Heart right ventricle (tissue), 16 donors: Measurements from ENCODE around the gene COG6. TPM values are rescaled to one million over a fixed set of nuclear protein-coding genes. Genes with fewer than 3 reads are reported as not detected.

Experiments
- ATAC-seq, 8 donors: fragments of 200-7000 bp; cut with Tn5 transposase; one replicate each; pipeline ENCODE4 v1.9.1; 2020; ENCODE audit warnings: mild to moderate bottlenecking in 8 of 8, moderate library complexity in 8 of 8, moderate number of reproducible peaks in 1 of 8
- DNase-seq, 2 donors: peaks; one replicate each; pipeline ENCODE4 v3.0.0-alpha.2; 2020
- H3K27ac ChIP-seq, 10 donors: fragments of 200-600 bp; sonication (generic) in 2 of 10; one replicate each; pipeline versions ENCODE4 v1.5.0 to v1.8.0; 2020 to 2022; ENCODE audit warnings: mild to moderate bottlenecking in 3 of 10
- H3K27me3 ChIP-seq, 7 donors: fragments of 200-600 bp; one replicate each; pipeline ENCODE4 v1.8.0; 2021 to 2022; ENCODE audit warnings: mild to moderate bottlenecking in 2 of 7
- H3K36me3 ChIP-seq, 9 donors: fragments of 200-600 bp; sonication (generic) in 1 of 9; one replicate each; pipeline versions ENCODE4 v1.5.0 to v1.8.0; 2020 to 2022; ENCODE audit warnings: mild to moderate bottlenecking in 2 of 9
- H3K4me1 ChIP-seq, 9 donors: fragments of 200-600 bp; sonication (generic) in 1 of 9; one replicate each; pipeline versions ENCODE4 v1.5.0 to v1.8.0; 2020 to 2022; ENCODE audit warnings: mild to moderate bottlenecking in 4 of 9
- H3K4me3 ChIP-seq, 10 donors: fragments of 200-600 bp; sonication (generic) in 2 of 10; one replicate each; pipeline versions ENCODE4 v1.5.0 to v1.8.0; 2020 to 2022; ENCODE audit warnings: mild to moderate bottlenecking in 7 of 10, moderate library complexity in 2 of 10
- H3K9me3 ChIP-seq, 11 donors: fragments of 200-600 bp in 10 of 11; sonication (generic) in 2 of 11; one replicate each; pipeline versions ENCODE4 v1.5.0 to v1.8.0; 2013 to 2022; ENCODE audit warnings: mild to moderate bottlenecking in 2 of 11, control low read depth in 1 of 11, moderate library complexity in 1 of 11
- CTCF ChIP-seq, 9 donors: fragments of 200-600 bp; sonication (generic) in 2 of 9; IDR thresholded peaks; one replicate each; pipeline versions ENCODE4 v1.5.0 to v1.8.0; 2021 to 2022; ENCODE audit warnings: antibody characterized with exemption in 9 of 9, mild to moderate bottlenecking in 5 of 9, moderate library complexity in 1 of 9
- WGBS, 2 donors: extraction: QIAGEN DNeasy Blood & Tissue Kit; methylation state at CpG; one replicate each; pipeline ENCODE4 v1.1.7; 2013; ENCODE audit warnings: inconsistent platforms in 1 of 2; 5-methylcytosine and 5-hydroxymethylcytosine counted together
- intact Hi-C, 10 donors: fragments of 100-400 bp; cut with DNase I; formaldehyde crosslinking; loops; one replicate each; pipeline versions ENCODE4 v1.11.1 to v1.14.2; 2022
- long read RNA-seq, 3 donors: library from polyadenylated mRNA; unstranded; transcript quantifications; one replicate each; pipeline ENCODE4 v2.0.0, GENCODE V29; 2020 to 2021
- polyA plus RNA-seq, 2 donors: library from polyadenylated mRNA; stranded (reverse); fragments of 200-250 nt; gene quantifications; one replicate each; pipeline ENCODE4 v1.2.3, GENCODE V29; 2013
- total RNA-seq, 10 donors: library from RNA; stranded (reverse); fragmentation: NEBNext Ultra II Directional in 3 of 10; extraction: Animal tissue kit (Norgen Biotek cat#: 25700) in 3 of 10; gene quantifications; one replicate each; pipeline versions ENCODE4 v1.2.1 to v1.2.4, GENCODE V29; 2021 to 2023
- donor health status: Arrhythmogenic right ventricular cardiomyopathy.
- donor health status: ischemic (EF 13 %, LVEDD 7.1; RV severe dilation, severe dysfunction).
- donor health status: healthy with polysubstance abuse.
- donor health status: DM: no; HTN: yes; CAD: no.
- donor health status: DM: no; HTN: no; CAD: no.
- donor health status: ischemic (EF 25% LVEDD 6.9; RV normal size, moderate dysfunction).
- donor health status: ischemic (EF 25% LVEDD 5.7; RV mildly dilated, moderate dysfunction).
- donor health status: healthy.
- donor health status: DM: yes; HTN: yes; CAD: no.
- donor health status: Ischemic cardiomyopathy.
- donor health status: ischemic (EF 35%, LVEDD 5.7; RV mildly dilated, moderate dysfunction).
- donor health status: nonischemic (EF 11% LVEDD 7.7; RV severe dilation, severe dysfunction).
- donor health status: DM: yes; HTN: yes; CAD: no.
- donor health status: PGD.
- donor health status: ischemic (EF 29% LVEDD 5.4; RV normal size, mild dysfunction).
- donor health status: nonischemic (EF 23%, LVEDD 6.1; RV moderate dilation, normal function).

COG6 gene
- total RNA-seq: 10 to 100 TPM; 24.1 to 48.3 (median 30.3) TPM
- 1 to 10 TPM; 7.0 to 7.2 TPM for polyA plus RNA-seq
- long read RNA-seq, donor 1, transcript COG6-204 (19 exons, 3,563 nt): major isoform, 6 of 12 reads
- long read RNA-seq, donor 1, partial matches to known transcripts: 4 of 12 reads
- long read RNA-seq, donor 1, other reads (novel, unspliced or antisense): 2 of 12 reads
- long read RNA-seq, donor 2, transcript COG6-204 (19 exons, 3,563 nt): major isoform, 17 of 20 reads
- long read RNA-seq, donor 2, partial matches to known transcripts: 1 of 20 reads
- long read RNA-seq, donor 2, other reads (novel, unspliced or antisense): 2 of 20 reads
- long read RNA-seq, donor 3, transcript COG6-204 (19 exons, 3,563 nt): major isoform, 85 of 106 reads
- long read RNA-seq, donor 3, partial matches to known transcripts: 13 of 106 reads
- long read RNA-seq, donor 3, other reads (novel, unspliced or antisense): 8 of 106 reads

GRCh38 chr13:39655569-39656324 is at the start of gene COG6:
Gene COG6, plus strand, starts transcription at chr13:39655662. Its CDS starts 65 bp downstream, at chr13:39655727.
- Histone ChIP-seq H3K27ac (peak within 1 kb of the TSS in 9 of 10 donors; percentile 62 to 86 (median 78)), H3K9me3 (no peaks in the 10 kb centered on the region)
- 0% methylated on average over 58 to 59 of the region's 59 CpGs for WGBS, 2 donors

GRCh38 chr13:39605677-39606320 is 49.7 kb upstream of the COG6 start:
- ATAC-seq (no peak), DNase-seq (no peak)
- H3K27ac ChIP-seq: no peak overlapping the region
- intact Hi-C loops: no loop called here
- peaks cover 0 to 23% (median 11%) of the 10 kb centered on the region in 9 donors for H3K4me1 ChIP-seq
- TF ChIP-seq CTCF (IDR thresholded peaks at IDR 0.05): no peak
- WGBS, 2 donors: 95 to 96% methylated on average over 3 of the region's 3 CpGs
- H3K9me3 ChIP-seq: no peaks in the 10 kb centered on the region
- no peaks in the 10 kb centered on the region for H3K36me3 ChIP-seq
- peaks cover 0 to 29% (median 0%) of the 10 kb centered on the region in 7 donors for H3K27me3 ChIP-seq
- H3K4me3 ChIP-seq: no peak overlapping the region

More at GRCh38 chr13:39655569-39656324, at the start of gene COG6:
- DNase-seq (peak; percentile 89 to 95), ATAC-seq (peak; percentile 97 to 99 (median 98))
- H3K4me1 ChIP-seq: peaks cover 0 to 22% (median 14%) of the 10 kb centered on the region in 9 donors
- H3K27me3 ChIP-seq: no peaks in the 10 kb centered on the region
- peaks cover 0 to 18% (median 6%) of the 10 kb centered on the region in 9 donors for H3K36me3 ChIP-seq
- intact Hi-C loops: no loop called here
- H3K4me3 ChIP-seq: peak within 1 kb of the TSS; percentile 72 to 96 (median 88)
- TF ChIP-seq CTCF (IDR thresholded peaks at IDR 0.05): peak in 4 of 9 donors; percentile 17 to 51 (median 28)

GRCh38 chr13:39607876-39608275 is 47.6 kb upstream of the COG6 start:
- 98% methylated on average over 4 of the region's 4 CpGs for WGBS, 2 donors

More at GRCh38 chr13:39607876-39608275, 47.6 kb upstream of the COG6 start:
- no peaks in the 10 kb centered on the region for H3K9me3 ChIP-seq
- intact Hi-C loops: no loop called here
- no peak for TF ChIP-seq CTCF (IDR thresholded peaks at IDR 0.05)
- no peak for DNase-seq
- no peak overlapping the region for H3K27ac ChIP-seq
- H3K4me3 ChIP-seq: no peak overlapping the region
- peaks cover 0 to 16% (median 5%) of the 10 kb centered on the region in 9 donors for H3K4me1 ChIP-seq
- ATAC-seq: no peak
- peaks cover 0 to 18% (median 0%) of the 10 kb centered on the region in 7 donors for H3K27me3 ChIP-seq
- no peaks in the 10 kb centered on the region for H3K36me3 ChIP-seq
